Activated T-helper 17 cell treated with anti-CD3 and anti-CD28 coated beads, Interleukin-2, amount 50 U/mL, for 72 hours (primary cell): ENCODE results near the gene ATXN7L1. TPM values are rescaled to one million over a fixed set of nuclear protein-coding genes. Genes with fewer than 3 reads are reported as not detected.

Experiments
- ATAC-seq: fragments of 150-1000 bp; cut with Tn5 transposase; replicated peaks from 2 replicates; pipeline ENCODE4 v1.10.0; 2021; ENCODE audit warnings: mild to moderate bottlenecking, moderate library complexity
- H3K27ac Mint-ChIP-seq: one replicate; pipeline ENCODE4 v1.8.0; 2022; ENCODE audit warnings: mixed read lengths
- H3K27me3 Mint-ChIP-seq: one replicate; pipeline ENCODE4 v1.8.0; 2022; ENCODE audit warnings: mixed read lengths
- H3K36me3 Mint-ChIP-seq: one replicate; pipeline ENCODE4 v1.8.0; 2022; ENCODE audit warnings: low read depth, mild to moderate bottlenecking, mixed read lengths
- H3K4me1 Mint-ChIP-seq: one replicate; pipeline ENCODE4 v1.8.0; 2022; ENCODE audit warnings: mixed read lengths
- H3K4me3 Mint-ChIP-seq: one replicate; pipeline ENCODE4 v1.8.0; 2022; ENCODE audit warnings: mild to moderate bottlenecking, mixed read lengths
- H3K9me3 Mint-ChIP-seq: one replicate; pipeline ENCODE4 v1.8.0; 2022; ENCODE audit warnings: mixed read lengths
- total RNA-seq, 2 donors: library from RNA; stranded (reverse); gene quantifications; one replicate each; pipeline ENCODE4 v1.2.3, GENCODE V29; 2022

ATXN7L1 gene
- 10 to 100 TPM; 12.1 to 24.0 TPM for total RNA-seq

- Mint-ChIP-seq H3K4me1 (peaks cover 45% of the 10 kb centered on the region), H3K36me3 (no peaks in the 10 kb centered on the region), H3K27ac (peak within 1 kb of the TSS; percentile 98), H3K27me3 (peaks cover 6% of the 10 kb centered on the region), H3K4me3 (peak within 1 kb of the TSS; percentile 98), H3K9me3 (no peaks in the 10 kb centered on the region)
- peak; percentile 84 for ATAC-seq
Measured at GRCh38 chr7:105876091-105876963, at the start of gene ATXN7L1. Gene ATXN7L1 (minus strand): TSS chr7:105876599. CDS start chr7:105876558, 41 bp downstream.

GRCh38 chr7:105926131-105926530 lies 49.7 kb upstream of the ATXN7L1 start:
- Mint-ChIP-seq H3K27me3 (no peaks in the 10 kb centered on the region), H3K4me1 (peaks cover 18% of the 10 kb centered on the region), H3K36me3 (no peaks in the 10 kb centered on the region), H3K27ac (no peak overlapping the region), H3K4me3 (no peak overlapping the region), H3K9me3 (no peaks in the 10 kb centered on the region)
- ATAC-seq = no peak

GRCh38 chr7:105924945-105925344 lies 48.5 kb upstream of the ATXN7L1 start:
- ATAC-seq = peak; percentile 90
- peak overlapping the region; percentile 29 for H3K4me3 Mint-ChIP-seq
- H3K4me1 Mint-ChIP-seq = peaks cover 18% of the 10 kb centered on the region
- H3K9me3 Mint-ChIP-seq = no peaks in the 10 kb centered on the region
- H3K27ac Mint-ChIP-seq = peak overlapping the region; percentile 77
- H3K27me3 Mint-ChIP-seq = no peaks in the 10 kb centered on the region
- H3K36me3 Mint-ChIP-seq = no peaks in the 10 kb centered on the region

GRCh38 chr7:105920766-105921165 lies 44.4 kb upstream of the ATXN7L1 start:
- Mint-ChIP-seq H3K36me3 (no peaks in the 10 kb centered on the region), H3K4me3 (no peak overlapping the region), H3K4me1 (peaks cover 16% of the 10 kb centered on the region), H3K27ac (no peak overlapping the region), H3K9me3 (no peaks in the 10 kb centered on the region), H3K27me3 (no peaks in the 10 kb centered on the region)
- ATAC-seq = no peak

- no peaks in the 10 kb centered on the region for H3K4me1 Mint-ChIP-seq
- no peaks in the 10 kb centered on the region for H3K27me3 Mint-ChIP-seq
- H3K4me3 Mint-ChIP-seq = no peak overlapping the region
- no peak overlapping the region for H3K27ac Mint-ChIP-seq
- no peak for ATAC-seq
- H3K36me3 Mint-ChIP-seq = no peaks in the 10 kb centered on the region
- H3K9me3 Mint-ChIP-seq = no peaks in the 10 kb centered on the region
Measured at GRCh38 chr7:105917659-105918058, 41.3 kb upstream of the ATXN7L1 start.

GRCh38 chr7:105916603-105917002 lies 40.2 kb upstream of the ATXN7L1 start:
- H3K9me3 Mint-ChIP-seq = no peaks in the 10 kb centered on the region
- no peaks in the 10 kb centered on the region for H3K36me3 Mint-ChIP-seq
- H3K27me3 Mint-ChIP-seq = no peaks in the 10 kb centered on the region
- ATAC-seq = no peak
- no peak overlapping the region for H3K27ac Mint-ChIP-seq
- H3K4me1 Mint-ChIP-seq = no peaks in the 10 kb centered on the region
- no peak overlapping the region for H3K4me3 Mint-ChIP-seq

GRCh38 chr7:105913947-105914346 lies 37.5 kb upstream of the ATXN7L1 start:
- Mint-ChIP-seq H3K27me3 (no peaks in the 10 kb centered on the region), H3K4me1 (peaks cover 4% of the 10 kb centered on the region), H3K27ac (no peak overlapping the region), H3K4me3 (no peak overlapping the region), H3K9me3 (peaks cover 5% of the 10 kb centered on the region), H3K36me3 (peaks cover 4% of the 10 kb centered on the region)
- ATAC-seq = no peak

- peaks cover 4% of the 10 kb centered on the region for H3K36me3 Mint-ChIP-seq
- H3K9me3 Mint-ChIP-seq = peaks cover 5% of the 10 kb centered on the region
- no peak for ATAC-seq
- peaks cover 4% of the 10 kb centered on the region for H3K4me1 Mint-ChIP-seq
- no peak overlapping the region for H3K4me3 Mint-ChIP-seq
- no peaks in the 10 kb centered on the region for H3K27me3 Mint-ChIP-seq
- H3K27ac Mint-ChIP-seq = no peak overlapping the region
Measured at GRCh38 chr7:105911961-105912575, 35.7 kb upstream of the ATXN7L1 start.

GRCh38 chr7:105910172-105910571 lies 33.8 kb upstream of the ATXN7L1 start:
- Mint-ChIP-seq H3K4me1 (peaks cover 4% of the 10 kb centered on the region), H3K9me3 (peaks cover 5% of the 10 kb centered on the region), H3K27ac (no peak overlapping the region), H3K27me3 (no peaks in the 10 kb centered on the region), H3K36me3 (peaks cover 4% of the 10 kb centered on the region), H3K4me3 (no peak overlapping the region)
- no peak for ATAC-seq

GRCh38 chr7:105909742-105910141 lies 33.3 kb upstream of the ATXN7L1 start:
- peaks cover 4% of the 10 kb centered on the region for H3K36me3 Mint-ChIP-seq
- H3K27me3 Mint-ChIP-seq = no peaks in the 10 kb centered on the region
- peaks cover 5% of the 10 kb centered on the region for H3K9me3 Mint-ChIP-seq
- H3K27ac Mint-ChIP-seq = no peak overlapping the region
- H3K4me3 Mint-ChIP-seq = no peak overlapping the region
- H3K4me1 Mint-ChIP-seq = peaks cover 4% of the 10 kb centered on the region
- ATAC-seq = no peak

GRCh38 chr7:105907129-105907846 lies 30.9 kb upstream of the ATXN7L1 start:
- Mint-ChIP-seq H3K36me3 (peaks cover 4% of the 10 kb centered on the region), H3K9me3 (peaks cover 5% of the 10 kb centered on the region), H3K4me3 (no peak overlapping the region), H3K27ac (no peak overlapping the region), H3K27me3 (no peaks in the 10 kb centered on the region), H3K4me1 (peaks cover 4% of the 10 kb centered on the region)
- no peak for ATAC-seq

- H3K27ac Mint-ChIP-seq = no peak overlapping the region
- peaks cover 5% of the 10 kb centered on the region for H3K9me3 Mint-ChIP-seq
- H3K36me3 Mint-ChIP-seq = peaks cover 4% of the 10 kb centered on the region
- ATAC-seq = no peak
- peaks cover 4% of the 10 kb centered on the region for H3K4me1 Mint-ChIP-seq
- H3K27me3 Mint-ChIP-seq = no peaks in the 10 kb centered on the region
- H3K4me3 Mint-ChIP-seq = no peak overlapping the region
Measured at GRCh38 chr7:105906695-105907094, 30.3 kb upstream of the ATXN7L1 start.

GRCh38 chr7:105905910-105906568 lies 29.6 kb upstream of the ATXN7L1 start:
- Mint-ChIP-seq H3K4me3 (no peak overlapping the region), H3K4me1 (peaks cover 4% of the 10 kb centered on the region)

GRCh38 chr7:105905209-105905909 lies 29.0 kb upstream of the ATXN7L1 start:
- no peaks in the 10 kb centered on the region for H3K27me3 Mint-ChIP-seq
- no peak overlapping the region for H3K4me3 Mint-ChIP-seq
- ATAC-seq = no peak
- no peak overlapping the region for H3K27ac Mint-ChIP-seq
- peaks cover 4% of the 10 kb centered on the region for H3K4me1 Mint-ChIP-seq
- peaks cover 5% of the 10 kb centered on the region for H3K9me3 Mint-ChIP-seq
- H3K36me3 Mint-ChIP-seq = no peaks in the 10 kb centered on the region

More at GRCh38 chr7:105905910-105906568, 29.6 kb upstream of the ATXN7L1 start:
- no peak for ATAC-seq
- H3K27ac Mint-ChIP-seq = no peak overlapping the region
- peaks cover 5% of the 10 kb centered on the region for H3K9me3 Mint-ChIP-seq
- H3K36me3 Mint-ChIP-seq = peaks cover 3% of the 10 kb centered on the region
- no peaks in the 10 kb centered on the region for H3K27me3 Mint-ChIP-seq
